Stimulated activated CD4-positive, alpha-beta T cell treated with anti-CD3 and anti-CD28 coated beads, TNF-alpha, amount 100 ng/mL, for 48 hours (primary cell): Measurements from ENCODE around the gene KLHL36.
"Not testable (repeated sequence)": the region's sequence is repeated elsewhere in the genome, so short reads cannot be mapped to it uniquely, and the experiment has no call there.

Experiments used
- DNase-seq, 3 donors: peaks; one replicate each; pipeline ENCODE4 v3.0.0-alpha.2; 2020; ENCODE audit warnings: low read depth in 3 of 3

KLHL36 gene

DNA sequence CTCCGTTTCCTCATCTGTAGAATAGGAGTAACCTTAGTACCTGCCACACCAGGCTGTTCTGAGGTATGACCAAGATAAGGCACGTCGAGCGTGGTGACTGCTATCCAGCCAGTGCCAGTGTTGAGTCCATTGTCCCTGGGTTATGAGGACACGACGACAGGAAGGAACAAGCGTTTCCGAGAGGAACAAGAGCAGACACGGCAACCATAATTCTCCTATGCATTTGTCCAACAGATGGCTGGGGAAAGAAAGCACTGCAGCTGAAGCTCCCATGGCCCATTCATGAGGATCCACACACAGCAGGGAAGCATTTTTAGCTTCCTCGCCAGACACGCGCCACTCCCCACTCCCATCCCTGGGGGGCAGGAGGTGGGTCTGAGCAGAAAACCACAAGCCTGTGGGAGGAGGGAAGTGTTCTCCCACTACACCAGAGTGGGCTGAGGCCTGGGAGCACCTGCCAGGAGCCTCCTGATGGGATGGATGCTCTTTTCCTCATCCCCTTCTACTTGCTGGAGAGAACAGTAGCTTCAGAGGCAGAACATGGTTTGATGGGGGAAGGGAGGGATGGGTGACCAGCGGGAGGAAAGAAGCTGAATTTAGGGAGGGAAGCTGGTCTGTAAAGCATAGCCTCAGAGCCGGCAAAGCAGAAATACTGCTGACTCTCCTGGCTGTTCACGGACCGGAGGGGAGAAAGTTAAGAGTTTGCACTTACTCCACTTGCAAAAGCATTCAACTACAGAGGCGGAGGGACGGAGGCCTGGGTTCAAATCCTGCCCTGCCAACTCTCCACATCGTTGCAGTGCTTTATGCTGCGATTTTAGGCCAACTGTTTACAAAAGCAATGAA is 33.1 kb upstream of the KLHL36 start:
- DNase-seq: no peak

- no peak for DNase-seq
These were observed 31.8 kb upstream of the KLHL36 start for GRCh38 chr16:84616515-84616914.

GRCh38 chr16:84617041-84617790 is 31.1 kb upstream of the KLHL36 start:
- DNase-seq: no peak

- peak; percentile 90 to 98 (median 90) for DNase-seq
These were observed 30.3 kb upstream of the KLHL36 start, which contains the start of gene COTL1 for GRCh38 chr16:84617791-84618580. Gene COTL1 (minus strand): TSS chr16:84618078. CDS start chr16:84617914, 164 bp downstream.

- no peak for DNase-seq
These were observed 29.5 kb upstream of the KLHL36 start for GRCh38 chr16:84618581-84619460.

DNA sequence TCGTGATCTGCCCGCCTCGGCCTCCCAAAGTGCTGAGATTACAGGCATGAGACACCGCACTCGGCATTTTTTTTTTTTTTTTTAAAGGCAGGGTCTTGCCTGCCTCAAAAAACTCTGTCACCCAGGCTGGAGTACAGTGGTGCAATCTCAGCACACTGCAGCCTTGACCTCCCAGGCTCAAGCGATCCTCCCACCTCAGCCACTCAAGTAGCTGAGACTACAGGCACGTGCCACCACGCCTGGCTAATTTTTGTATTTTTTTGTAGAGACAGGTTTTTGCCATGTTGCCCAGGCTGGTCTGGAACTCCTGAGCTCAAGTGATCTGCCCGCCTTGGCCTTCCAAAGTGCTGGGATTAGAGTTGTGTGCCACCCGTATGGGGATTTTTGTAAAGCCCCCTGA is 27.4 kb upstream of the KLHL36 start:
- DNase-seq: not testable (repeated sequence)

GRCh38 chr16:84625556-84625955 is 22.8 kb upstream of the KLHL36 start:
- DNase-seq: no peak

DNA sequence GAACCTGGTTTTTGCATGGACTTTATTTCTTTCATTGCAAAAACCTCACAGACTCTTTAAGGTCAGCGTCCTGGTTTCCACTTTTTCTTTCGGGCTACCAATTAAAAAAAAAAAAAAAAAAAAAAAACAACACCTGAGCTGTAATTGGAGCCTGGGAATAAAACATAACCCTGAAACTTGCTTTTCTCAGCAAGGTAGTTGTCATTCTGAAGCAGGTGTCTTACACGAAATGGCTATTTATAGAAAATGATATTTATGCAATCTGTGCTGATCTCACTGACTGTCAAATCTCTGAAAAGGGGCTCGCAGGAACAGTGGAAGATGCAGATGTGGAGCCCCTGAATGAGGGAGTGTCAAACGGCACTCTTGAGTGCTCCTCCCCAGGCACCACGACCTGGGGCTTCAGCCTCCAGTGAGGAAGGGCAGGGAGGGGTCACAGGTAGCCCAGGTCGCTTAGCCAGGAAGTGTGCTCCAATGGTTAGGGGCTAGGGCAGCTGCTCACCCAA is 20.0 kb upstream of the KLHL36 start:
- DNase-seq: no peak

GRCh38 chr16:84629580-84629979 is 18.7 kb upstream of the KLHL36 start:
- DNase-seq: no peak

DNA sequence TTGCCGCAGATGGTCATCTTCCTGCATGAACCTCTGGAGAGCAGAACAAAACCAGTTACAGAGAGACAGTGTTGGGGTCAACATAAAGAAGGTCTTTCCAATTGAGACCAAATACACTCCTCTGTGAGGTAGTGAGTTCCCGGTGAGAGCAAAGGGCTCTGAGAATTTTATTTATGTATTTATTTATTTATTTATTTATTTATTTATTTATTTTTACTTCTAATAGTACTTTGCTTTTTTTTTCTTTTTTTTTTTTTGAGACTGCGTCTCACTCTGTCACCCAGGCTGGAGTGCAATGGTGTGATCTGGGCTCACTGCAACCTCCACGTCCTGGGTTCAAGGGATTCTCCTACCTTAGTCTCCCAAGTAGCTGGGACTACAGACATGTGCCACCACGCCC is 18.3 kb upstream of the KLHL36 start:
- no peak for DNase-seq

GRCh38 chr16:84630446-84631152 is 17.7 kb upstream of the KLHL36 start:
- DNase-seq: no peak

- no peak for DNase-seq
These were observed 17.2 kb upstream of the KLHL36 start for GRCh38 chr16:84631153-84631466.

DNA sequence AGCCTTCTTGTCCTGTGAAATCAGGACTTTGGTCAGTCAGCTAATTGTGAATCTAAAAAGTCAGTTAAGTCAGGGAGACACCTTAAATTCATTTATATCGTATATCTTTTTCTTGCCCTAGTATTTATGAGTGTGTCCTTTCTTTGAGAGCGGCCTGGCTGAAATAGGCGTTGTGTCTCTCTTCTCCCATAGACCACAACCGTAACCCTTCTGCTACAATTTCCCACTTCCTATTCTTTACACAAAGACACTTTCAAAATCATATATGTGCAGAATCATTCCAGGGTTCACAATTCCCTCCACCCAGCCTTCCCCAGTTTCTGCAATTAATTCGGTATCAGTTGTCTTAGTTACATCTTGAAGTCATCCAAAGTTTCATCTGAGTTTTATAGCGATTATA is 16.4 kb upstream of the KLHL36 start:
- DNase-seq: no peak

DNA sequence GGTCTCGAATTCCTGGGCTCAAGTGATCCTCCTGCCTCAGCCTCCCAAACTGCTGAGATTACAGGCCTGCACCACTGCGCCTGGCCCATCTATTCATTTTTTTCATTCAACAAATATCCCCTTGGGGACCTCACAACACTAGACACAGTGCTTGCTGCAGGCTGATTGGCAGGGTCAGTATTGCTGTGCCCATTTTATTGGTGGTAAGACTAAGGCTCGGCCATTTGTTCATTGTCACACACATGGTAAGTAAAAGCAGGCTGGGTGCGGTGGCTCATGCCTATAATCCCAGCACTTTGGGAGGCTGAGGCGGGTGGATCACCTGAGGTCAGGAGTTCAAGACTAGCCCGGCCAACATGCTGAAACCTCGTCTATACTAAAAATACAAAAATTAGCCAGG is 15.4 kb upstream of the KLHL36 start:
- DNase-seq: not testable (repeated sequence)

GRCh38 chr16:84633622-84634021 is 14.7 kb upstream of the KLHL36 start:
- DNase-seq: no peak

GRCh38 chr16:84635702-84636101 is 12.6 kb upstream of the KLHL36 start:
- no peak for DNase-seq

DNA sequence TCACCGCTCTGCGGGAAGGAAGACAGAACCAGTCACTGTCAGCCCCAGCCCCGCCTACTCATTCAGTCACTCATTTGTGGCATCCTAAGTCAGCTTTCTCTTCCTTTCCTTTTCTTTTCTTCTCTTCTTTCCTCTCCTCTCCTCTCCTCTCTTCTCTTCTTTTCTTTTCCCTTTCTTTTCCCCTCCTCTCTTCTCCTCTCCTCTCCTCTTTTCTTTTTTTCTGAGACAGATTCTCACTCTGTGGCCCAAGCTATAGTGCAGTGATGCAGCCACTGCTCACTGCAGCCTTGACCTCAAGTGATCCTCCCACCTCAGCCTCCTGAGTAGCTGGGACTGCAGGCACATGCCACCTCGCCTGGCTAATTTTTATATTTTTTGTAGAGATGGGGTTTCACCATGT is 10.6 kb upstream of the KLHL36 start:
- DNase-seq: no peak

DNA sequence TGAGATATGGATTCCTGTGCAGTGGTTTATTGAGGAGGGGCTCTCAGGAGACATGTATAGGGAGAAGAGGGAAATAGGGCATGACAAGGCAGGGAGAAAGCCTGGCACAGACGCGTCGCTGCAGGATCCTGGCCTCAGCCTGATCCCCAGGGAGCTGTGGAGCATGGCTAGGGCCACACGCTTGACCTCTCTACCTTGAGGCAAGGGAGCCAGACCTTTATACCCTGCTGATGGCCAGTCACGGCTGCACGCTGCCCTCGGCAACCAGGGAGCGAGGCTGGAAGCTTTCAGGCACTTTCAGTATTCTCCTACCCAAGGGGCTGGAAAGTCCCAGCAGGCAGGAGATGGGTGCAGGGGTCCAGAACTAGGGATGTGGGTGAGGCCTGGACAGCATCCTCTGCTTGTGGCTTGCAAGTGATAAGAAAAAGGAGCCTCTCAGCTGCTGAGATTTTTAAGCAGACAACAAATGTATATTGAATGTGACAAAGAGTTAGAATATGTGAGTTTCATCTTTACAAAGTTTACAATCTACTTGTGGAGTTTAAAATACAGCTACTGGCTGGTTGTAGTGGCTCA is 10.0 kb upstream of the KLHL36 start:
- DNase-seq: no peak

- no peak for DNase-seq
These were observed 8.2 kb upstream of the KLHL36 start for GRCh38 chr16:84640145-84640544.
